Activated T-helper 17 cell treated with anti-CD3 and anti-CD28 coated beads, Interleukin-2, amount 50 U/mL, for 72 hours (primary cell): ENCODE data around the gene KCNH2. TPM values are rescaled to one million over a fixed set of nuclear protein-coding genes. Genes with fewer than 3 reads are reported as not detected.

Experiments
- ATAC-seq: fragments of 150-1000 bp; cut with Tn5 transposase; replicated peaks from 2 replicates; pipeline ENCODE4 v1.10.0; 2021; ENCODE audit warnings: mild to moderate bottlenecking, moderate library complexity
- H3K27ac Mint-ChIP-seq: one replicate; pipeline ENCODE4 v1.8.0; 2022; ENCODE audit warnings: mixed read lengths
- H3K27me3 Mint-ChIP-seq: one replicate; pipeline ENCODE4 v1.8.0; 2022; ENCODE audit warnings: mixed read lengths
- H3K36me3 Mint-ChIP-seq: one replicate; pipeline ENCODE4 v1.8.0; 2022; ENCODE audit warnings: low read depth, mild to moderate bottlenecking, mixed read lengths
- H3K4me1 Mint-ChIP-seq: one replicate; pipeline ENCODE4 v1.8.0; 2022; ENCODE audit warnings: mixed read lengths
- H3K4me3 Mint-ChIP-seq: one replicate; pipeline ENCODE4 v1.8.0; 2022; ENCODE audit warnings: mild to moderate bottlenecking, mixed read lengths
- H3K9me3 Mint-ChIP-seq: one replicate; pipeline ENCODE4 v1.8.0; 2022; ENCODE audit warnings: mixed read lengths
- total RNA-seq, 2 donors: library from RNA; stranded (reverse); gene quantifications; one replicate each; pipeline ENCODE4 v1.2.3, GENCODE V29; 2022

KCNH2 gene
- total RNA-seq, 2 donors from 2014 or later = 0.32 to 0.77 TPM

- no peaks in the 10 kb centered on the region for H3K27me3 Mint-ChIP-seq
- H3K36me3 Mint-ChIP-seq = no peaks in the 10 kb centered on the region
- ATAC-seq = no peak
- H3K9me3 Mint-ChIP-seq = no peaks in the 10 kb centered on the region
- no peak overlapping the region for H3K27ac Mint-ChIP-seq
- no peaks in the 10 kb centered on the region for H3K4me1 Mint-ChIP-seq
- H3K4me3 Mint-ChIP-seq = no peak overlapping the region
Observed at GRCh38 chr7:150949971-150950491, 28.1 kb downstream of the KCNH2 start.

GRCh38 chr7:150949564-150949963 lies 28.6 kb downstream of the KCNH2 start:
- Mint-ChIP-seq H3K36me3 (no peaks in the 10 kb centered on the region), H3K27ac (no peak overlapping the region), H3K4me1 (no peaks in the 10 kb centered on the region), H3K9me3 (no peaks in the 10 kb centered on the region), H3K4me3 (no peak overlapping the region), H3K27me3 (no peaks in the 10 kb centered on the region)
- ATAC-seq = no peak

- no peaks in the 10 kb centered on the region for H3K4me1 Mint-ChIP-seq
Observed at GRCh38 chr7:150948791-150949251, 29.3 kb downstream of the KCNH2 start.

DNA sequence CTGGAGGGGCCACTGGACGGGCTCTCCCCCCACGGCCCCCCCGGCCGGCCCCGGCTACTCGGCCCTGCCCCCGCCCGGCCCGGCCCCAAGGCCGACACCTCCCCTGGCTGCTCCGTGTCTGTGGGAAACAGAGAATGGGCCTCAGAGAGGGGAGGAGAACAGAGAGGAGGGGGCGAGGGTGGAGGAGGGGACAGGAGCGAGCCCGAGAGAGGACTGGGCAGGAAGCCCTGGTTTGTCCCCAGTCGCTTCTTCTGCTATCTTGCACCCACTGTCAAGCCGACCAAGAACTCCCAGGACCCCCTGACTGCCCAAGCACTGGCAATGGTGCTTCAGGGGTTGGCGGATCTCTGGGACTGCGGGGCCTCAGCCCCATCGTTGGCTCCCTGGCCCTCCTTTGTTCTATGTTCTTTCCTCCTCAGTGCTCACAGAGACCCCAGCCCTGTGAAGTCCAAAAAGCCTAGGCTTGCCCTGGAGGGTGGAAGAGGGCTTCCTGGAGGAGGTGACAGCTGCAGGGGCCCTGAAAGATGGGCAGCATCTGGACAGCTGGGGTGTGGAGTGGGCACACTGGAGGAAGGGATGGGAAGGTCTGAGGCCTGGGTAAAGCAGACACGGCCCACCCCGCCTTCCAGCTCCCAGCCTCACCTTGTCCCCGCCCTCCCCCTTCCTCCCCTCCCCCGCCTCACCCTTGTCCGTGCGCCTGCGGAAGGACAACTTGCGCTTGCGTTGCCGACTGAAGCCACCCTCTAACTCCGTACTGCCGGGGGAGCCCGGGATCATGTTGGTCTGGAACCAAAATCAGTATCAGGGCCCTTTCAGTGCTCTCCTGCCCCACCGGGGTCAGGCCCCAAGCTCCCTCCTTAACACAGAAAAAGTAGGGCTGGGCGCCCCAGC lies 30.1 kb downstream of the KCNH2 start:
- Mint-ChIP-seq H3K4me1 (no peaks in the 10 kb centered on the region), H3K4me3 (no peak overlapping the region), H3K36me3 (no peaks in the 10 kb centered on the region), H3K27ac (no peak overlapping the region), H3K9me3 (no peaks in the 10 kb centered on the region), H3K27me3 (no peaks in the 10 kb centered on the region)
- ATAC-seq = no peak

More at GRCh38 chr7:150948791-150949251, 29.3 kb downstream of the KCNH2 start:
- Mint-ChIP-seq H3K36me3 (no peaks in the 10 kb centered on the region), H3K27ac (no peak overlapping the region), H3K27me3 (no peaks in the 10 kb centered on the region), H3K9me3 (no peaks in the 10 kb centered on the region), H3K4me3 (no peak overlapping the region)
- ATAC-seq = no peak

GRCh38 chr7:150947241-150947745 lies 30.8 kb downstream of the KCNH2 start:
- H3K27ac Mint-ChIP-seq = no peak overlapping the region
- H3K36me3 Mint-ChIP-seq = no peaks in the 10 kb centered on the region
- H3K9me3 Mint-ChIP-seq = no peaks in the 10 kb centered on the region
- H3K4me1 Mint-ChIP-seq = no peaks in the 10 kb centered on the region
- H3K4me3 Mint-ChIP-seq = no peak overlapping the region
- H3K27me3 Mint-ChIP-seq = no peaks in the 10 kb centered on the region
- ATAC-seq = no peak

- no peaks in the 10 kb centered on the region for H3K27me3 Mint-ChIP-seq
- no peak overlapping the region for H3K27ac Mint-ChIP-seq
- no peaks in the 10 kb centered on the region for H3K4me1 Mint-ChIP-seq
- H3K4me3 Mint-ChIP-seq = no peak overlapping the region
- H3K36me3 Mint-ChIP-seq = no peaks in the 10 kb centered on the region
- no peak for ATAC-seq
- H3K9me3 Mint-ChIP-seq = no peaks in the 10 kb centered on the region
Observed at GRCh38 chr7:150946421-150947240, 31.5 kb downstream of the KCNH2 start.

DNA sequence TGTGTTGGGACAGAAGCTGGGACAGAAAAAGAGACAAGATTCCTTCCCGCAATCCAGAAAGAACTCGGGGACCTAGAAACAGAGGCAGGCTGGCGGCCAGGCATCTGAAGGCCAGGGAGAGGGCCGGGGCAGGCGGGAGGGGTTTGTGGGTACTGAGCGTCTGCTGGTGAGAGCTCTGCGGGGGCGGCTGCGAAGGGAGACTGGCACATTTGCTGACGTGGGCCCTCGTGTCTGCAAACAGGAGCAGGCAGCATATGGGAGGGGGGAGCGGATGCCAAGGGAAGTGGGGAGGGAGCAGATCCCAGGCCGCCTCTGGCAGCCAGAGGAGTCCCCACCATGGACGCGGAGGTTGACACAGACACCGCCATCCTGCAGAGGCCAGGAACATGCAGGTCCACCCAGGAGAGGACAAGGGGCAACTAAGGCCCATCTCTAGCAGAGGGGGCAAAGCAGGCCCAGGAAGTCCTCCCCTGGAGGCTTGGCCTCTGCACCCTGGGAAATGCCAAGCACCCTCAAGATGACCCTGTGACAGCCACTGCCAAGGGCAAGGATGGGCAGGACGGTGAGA lies 32.2 kb downstream of the KCNH2 start:
- no peaks in the 10 kb centered on the region for H3K9me3 Mint-ChIP-seq
- no peaks in the 10 kb centered on the region for H3K4me1 Mint-ChIP-seq

GRCh38 chr7:150945171-150945852 lies 32.8 kb downstream of the KCNH2 start:
- Mint-ChIP-seq H3K27me3 (no peaks in the 10 kb centered on the region), H3K36me3 (no peaks in the 10 kb centered on the region), H3K4me3 (no peak overlapping the region), H3K9me3 (no peaks in the 10 kb centered on the region), H3K4me1 (no peaks in the 10 kb centered on the region), H3K27ac (no peak overlapping the region)
- ATAC-seq = no peak

More for the DNA sequence above, 32.2 kb downstream of the KCNH2 start:
- no peaks in the 10 kb centered on the region for H3K27me3 Mint-ChIP-seq
- no peak overlapping the region for H3K27ac Mint-ChIP-seq
- ATAC-seq = no peak
- no peak overlapping the region for H3K4me3 Mint-ChIP-seq
- H3K36me3 Mint-ChIP-seq = no peaks in the 10 kb centered on the region

DNA sequence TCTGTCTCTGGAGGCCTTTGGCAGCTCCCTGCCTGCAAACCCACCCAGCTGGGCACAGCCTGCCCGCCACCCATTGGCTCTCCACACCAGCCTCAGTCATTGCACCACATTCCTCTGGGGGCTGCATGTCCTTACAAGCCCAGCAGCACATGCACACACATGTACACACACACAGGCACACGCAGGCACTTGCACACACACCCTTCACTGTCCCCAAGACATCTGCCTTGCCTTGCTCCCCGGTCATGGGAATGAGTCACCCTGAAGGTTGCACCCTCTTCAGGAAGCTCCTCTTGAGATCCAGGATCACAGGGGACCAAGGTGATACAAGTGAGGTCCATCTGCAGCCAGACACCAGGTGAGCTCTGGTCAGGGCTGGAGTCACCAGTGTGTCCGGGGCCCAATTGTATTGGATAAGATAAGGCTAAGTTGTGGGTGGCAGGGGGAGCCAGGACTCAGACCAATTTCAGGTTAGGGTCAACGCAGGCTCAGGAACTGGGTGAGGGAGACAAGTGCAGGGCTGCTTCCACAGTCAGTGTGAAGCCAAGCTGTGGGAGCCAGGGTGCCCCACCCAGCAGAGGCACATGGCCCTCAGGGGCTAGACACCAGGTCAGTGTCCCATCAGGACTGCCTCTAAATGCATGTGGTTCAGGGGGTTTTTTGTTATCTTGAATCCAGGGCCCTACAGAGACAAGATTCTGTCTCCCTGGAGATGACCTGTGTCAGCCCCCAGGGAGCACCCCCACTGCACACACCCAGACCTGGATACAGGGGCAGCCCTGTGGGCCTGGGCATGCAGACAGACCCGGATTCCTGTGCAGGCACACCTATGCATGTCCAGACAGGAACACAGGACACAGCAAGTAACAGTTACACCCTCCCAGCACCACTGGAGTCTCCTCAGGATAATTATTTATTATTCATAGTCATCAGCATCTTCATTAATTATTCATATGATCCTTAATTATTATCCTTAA lies 33.8 kb downstream of the KCNH2 start:
- H3K9me3 Mint-ChIP-seq = no peaks in the 10 kb centered on the region
- no peaks in the 10 kb centered on the region for H3K27me3 Mint-ChIP-seq

GRCh38 chr7:150943453-150943814 lies 34.7 kb downstream of the KCNH2 start:
- Mint-ChIP-seq H3K27ac (peak overlapping the region; percentile 39), H3K4me3 (no peak overlapping the region), H3K9me3 (no peaks in the 10 kb centered on the region), H3K4me1 (no peaks in the 10 kb centered on the region), H3K27me3 (no peaks in the 10 kb centered on the region), H3K36me3 (no peaks in the 10 kb centered on the region)
- ATAC-seq = no peak

More for the DNA sequence above, 33.8 kb downstream of the KCNH2 start:
- no peaks in the 10 kb centered on the region for H3K36me3 Mint-ChIP-seq
- no peak overlapping the region for H3K27ac Mint-ChIP-seq
- no peaks in the 10 kb centered on the region for H3K4me1 Mint-ChIP-seq
- ATAC-seq = no peak
- H3K4me3 Mint-ChIP-seq = no peak overlapping the region

DNA sequence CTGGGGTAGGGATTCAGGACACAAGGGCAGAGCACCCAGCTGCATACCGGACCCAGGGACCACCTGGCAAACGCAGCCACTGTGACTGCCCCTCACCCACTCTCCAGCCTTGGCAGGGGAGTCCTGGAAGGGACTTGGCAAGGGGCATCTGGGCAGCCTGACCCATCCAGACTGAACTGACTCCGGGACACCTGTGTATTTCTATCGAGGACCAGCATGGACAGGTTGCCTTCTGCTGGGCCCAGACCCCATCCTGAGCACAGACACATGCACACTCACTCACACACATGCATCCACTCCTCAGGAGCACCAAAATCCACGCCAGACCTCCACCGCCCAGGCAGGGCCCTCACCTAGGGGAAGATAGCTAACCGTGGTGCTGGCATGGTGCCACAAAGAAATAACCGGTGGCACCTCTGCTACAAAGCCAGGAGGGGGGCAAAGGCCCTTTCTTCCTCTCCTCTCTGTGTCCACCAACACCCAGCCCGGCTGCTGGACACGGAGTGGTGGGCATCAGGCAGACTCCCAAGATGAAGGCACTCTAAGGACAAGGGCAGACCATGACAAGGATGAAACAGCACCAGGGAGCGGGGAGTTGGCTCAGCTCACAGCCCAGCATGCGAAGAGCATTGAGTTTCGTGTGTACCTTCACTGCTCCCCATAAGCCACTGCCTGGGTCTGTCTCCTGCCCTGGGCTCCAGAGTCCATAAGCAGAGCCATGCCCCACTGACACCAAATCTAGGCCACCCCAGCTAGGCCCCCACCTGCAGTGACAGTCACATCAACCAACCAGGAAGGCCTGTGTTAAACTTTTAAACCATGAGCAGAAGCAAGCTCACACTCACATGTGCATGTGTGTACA lies 35.3 kb downstream of the KCNH2 start:
- no peak for ATAC-seq
- H3K27me3 Mint-ChIP-seq = no peaks in the 10 kb centered on the region
- H3K4me3 Mint-ChIP-seq = peak overlapping the region; percentile 30
- H3K36me3 Mint-ChIP-seq = no peaks in the 10 kb centered on the region
- H3K27ac Mint-ChIP-seq = peak overlapping the region; percentile 39
- no peaks in the 10 kb centered on the region for H3K9me3 Mint-ChIP-seq
- H3K4me1 Mint-ChIP-seq = peaks cover 6% of the 10 kb centered on the region

- H3K4me1 Mint-ChIP-seq = peaks cover 7% of the 10 kb centered on the region
- H3K27ac Mint-ChIP-seq = no peak overlapping the region
- no peaks in the 10 kb centered on the region for H3K9me3 Mint-ChIP-seq
- no peaks in the 10 kb centered on the region for H3K36me3 Mint-ChIP-seq
- H3K4me3 Mint-ChIP-seq = peak overlapping the region; percentile 30
- ATAC-seq = peak; percentile 93
- H3K27me3 Mint-ChIP-seq = no peaks in the 10 kb centered on the region
Observed at GRCh38 chr7:150942001-150942590, 36.0 kb downstream of the KCNH2 start.
